ENCODE measurements around the gene HOOK1.

DNA sequence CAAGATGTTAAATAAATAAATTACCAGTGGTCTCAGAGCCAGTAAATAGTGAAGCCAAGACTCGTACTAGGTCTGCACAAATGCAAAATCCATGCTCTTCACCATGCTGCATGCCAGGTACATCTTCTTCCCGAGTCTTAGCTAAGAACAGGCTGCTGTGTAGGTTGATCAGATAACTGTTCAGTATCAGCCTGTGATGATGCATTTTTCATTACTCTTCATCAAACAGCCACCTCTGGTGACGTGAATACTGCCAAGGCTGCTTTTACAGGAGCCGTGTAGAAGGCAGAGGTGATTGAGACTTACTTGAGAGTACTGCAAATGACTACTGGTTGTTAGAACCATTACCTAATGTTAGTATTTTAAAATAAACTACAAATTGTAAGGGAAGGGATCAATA is 39.3 kb upstream of the HOOK1 start:
- TF ChIP-seq CTCF (IDR thresholded peaks at IDR 0.05; ENCODE audit: extremely low read depth in 1 of 2, insufficient read depth in 1 of 2, low read depth in 1 of 2, low read length in 2 of 2) (no peak), POLR2A (IDR thresholded peaks at IDR 0.05; ENCODE audit: low read depth, low read length) (no peak), JUN (IDR thresholded peaks at IDR 0.05; ENCODE audit: borderline replicate concordance, insufficient read depth, insufficient read length, low read depth) (no peak), POLR2AphosphoS5 (IDR thresholded peaks at IDR 0.05; ENCODE audit: insufficient read depth, low read depth, low read length) (no peak)

Measured in endothelial cell of umbilical vein (primary cell).